Activated B cell treated with CpG ODN at 0.5 μM for 24 hours (primary cell): ENCODE data around the gene SMCO2. TPM values are rescaled to one million over a fixed set of nuclear protein-coding genes. Genes with fewer than 3 reads are reported as not detected.

Experiments
- ATAC-seq: fragments of 200-7000 bp; cut with Tn5 transposase; one replicate; pipeline ENCODE4 v1.10.0; 2021; ENCODE audit warnings: low read depth, mild to moderate bottlenecking, moderate library complexity
- CTCF ChIA-PET: fragments of 350-600 bp; sonication (Branson Sonifier 250); formaldehyde crosslinking; loops from one replicate; lab custom pipeline; 2021; ENCODE audit warnings: antibody characterized with exemption; lab: Charles Lee
- POLR2A ChIA-PET: fragments of 350-600 bp; sonication (Branson Sonifier 250); formaldehyde crosslinking; loops from one replicate; lab custom pipeline; 2021; ENCODE audit warnings: antibody characterized with exemption; lab: Charles Lee
- DNase-seq: peaks from one replicate; pipeline ENCODE4 v3.0.0; 2022
- H3K27ac Mint-ChIP-seq: one replicate; pipeline ENCODE4 v1.8.0; 2020; ENCODE audit warnings: mixed read lengths
- H3K27me3 Mint-ChIP-seq: one replicate; pipeline ENCODE4 v1.8.0; 2021; ENCODE audit warnings: mixed read lengths
- H3K36me3 Mint-ChIP-seq: one replicate; pipeline ENCODE4 v1.8.0; 2021; ENCODE audit warnings: low read depth, mixed read lengths
- H3K4me1 Mint-ChIP-seq: one replicate; pipeline ENCODE4 v1.8.0; 2021; ENCODE audit warnings: mixed read lengths
- H3K4me3 Mint-ChIP-seq: one replicate; pipeline ENCODE4 v1.8.0; 2020; ENCODE audit warnings: mild to moderate bottlenecking, mixed read lengths
- H3K9me3 Mint-ChIP-seq: one replicate; pipeline ENCODE4 v1.8.0; 2020; ENCODE audit warnings: mixed read lengths
- CTCF ChIP-seq: fragments of 200-600 bp; IDR thresholded peaks from one replicate; pipeline ENCODE4 v1.8.0; 2022; ENCODE audit warnings: antibody characterized with exemption, mild to moderate bottlenecking
- intact Hi-C: fragments of 100-400 bp; cut with micrococcal nuclease; formaldehyde crosslinking; loops from one replicate; pipeline ENCODE4 v1.15.1; 2024
- total RNA-seq: library from RNA; stranded (reverse); gene quantifications from 2 replicates; pipeline ENCODE4 v1.2.3, GENCODE V29; 2022

The SMCO2 gene
- total RNA-seq, 1 donor from 2014 or later, result not detected

GRCh38 chr12:27436029-27436428, 10.5 kb upstream of the SMCO2 start:
- no peak for DNase-seq
- peaks cover 20% of the 10 kb centered on the region for H3K4me1 Mint-ChIP-seq
- POLR2A ChIA-PET, result no interaction called here
- no peak overlapping the region for H3K27ac Mint-ChIP-seq
- intact Hi-C loops, result loop anchor here (5.0 kb wide), 1 partner anchor 86 kb away; the partner anchor contains the start of gene PPFIBP1
- H3K36me3 Mint-ChIP-seq, result no peaks in the 10 kb centered on the region
- no peak overlapping the region for H3K4me3 Mint-ChIP-seq
- ATAC-seq, result no peak
- CTCF ChIA-PET, result interaction anchor here (1.3 to 4.3 kb wide), 3 partner anchors 9 to 217 kb away, joined by 7 to 48 read pairs (median 19); no protein-coding TSS in a partner anchor
- H3K27me3 Mint-ChIP-seq, result no peaks in the 10 kb centered on the region
- TF ChIP-seq CTCF, result no peak
- peaks cover 3% of the 10 kb centered on the region for H3K9me3 Mint-ChIP-seq

- H3K36me3 Mint-ChIP-seq, result no peaks in the 10 kb centered on the region
- H3K4me1 Mint-ChIP-seq, result peaks cover 15% of the 10 kb centered on the region
- ATAC-seq, result no peak
- H3K9me3 Mint-ChIP-seq, result no peaks in the 10 kb centered on the region
- intact Hi-C loops, result loop anchor here (5.0 kb wide), 1 partner anchor 86 kb away; the partner anchor contains the start of gene PPFIBP1
- no peak for TF ChIP-seq CTCF
- no peak overlapping the region for H3K27ac Mint-ChIP-seq
- ChIA-PET POLR2A (no interaction called here), CTCF (interaction anchor here (1.3 to 4.3 kb wide), 3 partner anchors 8 to 217 kb away, joined by 7 to 48 read pairs (median 19); no protein-coding TSS in a partner anchor)
- no peaks in the 10 kb centered on the region for H3K27me3 Mint-ChIP-seq
- H3K4me3 Mint-ChIP-seq, result no peak overlapping the region
- DNase-seq, result no peak
These were observed 9.8 kb upstream of the SMCO2 start for GRCh38 chr12:27436768-27437167.

GRCh38 chr12:27437839-27438238, 8.7 kb upstream of the SMCO2 start:
- H3K27me3 Mint-ChIP-seq, result no peaks in the 10 kb centered on the region
- H3K4me3 Mint-ChIP-seq, result no peak overlapping the region
- H3K4me1 Mint-ChIP-seq, result peaks cover 15% of the 10 kb centered on the region
- H3K27ac Mint-ChIP-seq, result no peak overlapping the region
- DNase-seq (no peak), ATAC-seq (no peak)
- TF ChIP-seq CTCF, result no peak
- no peaks in the 10 kb centered on the region for H3K9me3 Mint-ChIP-seq
- no peaks in the 10 kb centered on the region for H3K36me3 Mint-ChIP-seq
- ChIA-PET POLR2A (no interaction called here), CTCF (no interaction called here)
- intact Hi-C loops, result loop anchor here (5.0 kb wide), 1 partner anchor 84 kb away; the partner anchor contains the start of gene PPFIBP1

GRCh38 chr12:27447761-27448160, 1.2 kb downstream of the SMCO2 start:
- DNase-seq, result no peak
- CTCF ChIA-PET, result interaction anchor here (1.2 kb wide), 1 partner anchor 14 kb away, joined by 3 read pairs; no protein-coding TSS in a partner anchor
- Mint-ChIP-seq H3K9me3 (peaks cover 7% of the 10 kb centered on the region), H3K27me3 (peaks cover 5% of the 10 kb centered on the region), H3K4me3 (no peak overlapping the region), H3K4me1 (no peaks in the 10 kb centered on the region), H3K27ac (no peak overlapping the region), H3K36me3 (no peaks in the 10 kb centered on the region)
- POLR2A ChIA-PET, result no interaction called here
- TF ChIP-seq CTCF, result no peak
- no peak for ATAC-seq
- intact Hi-C loops, result no loop called here

- Mint-ChIP-seq H3K27ac (no peak overlapping the region), H3K36me3 (no peaks in the 10 kb centered on the region), H3K4me3 (no peak overlapping the region), H3K27me3 (peaks cover 5% of the 10 kb centered on the region), H3K9me3 (peaks cover 7% of the 10 kb centered on the region), H3K4me1 (no peaks in the 10 kb centered on the region)
- ChIA-PET CTCF (no interaction called here), POLR2A (no interaction called here)
- ATAC-seq (no peak), DNase-seq (no peak)
- no peak for TF ChIP-seq CTCF
- intact Hi-C loops, result no loop called here
These were observed 2.5 kb downstream of the SMCO2 start for GRCh38 chr12:27449026-27449425.
